Measurements from ENCODE around the gene KRT8. TPM values are rescaled to one million over a fixed set of nuclear protein-coding genes. Genes with fewer than 3 reads are reported as not detected.

KRT8 gene
- total and polyA plus RNA-seq, 2 of the 13 experiments (the other 11 are each of a cell fraction or from before 2014, with no cell fraction given) = 498 to 718 TPM

DNA sequence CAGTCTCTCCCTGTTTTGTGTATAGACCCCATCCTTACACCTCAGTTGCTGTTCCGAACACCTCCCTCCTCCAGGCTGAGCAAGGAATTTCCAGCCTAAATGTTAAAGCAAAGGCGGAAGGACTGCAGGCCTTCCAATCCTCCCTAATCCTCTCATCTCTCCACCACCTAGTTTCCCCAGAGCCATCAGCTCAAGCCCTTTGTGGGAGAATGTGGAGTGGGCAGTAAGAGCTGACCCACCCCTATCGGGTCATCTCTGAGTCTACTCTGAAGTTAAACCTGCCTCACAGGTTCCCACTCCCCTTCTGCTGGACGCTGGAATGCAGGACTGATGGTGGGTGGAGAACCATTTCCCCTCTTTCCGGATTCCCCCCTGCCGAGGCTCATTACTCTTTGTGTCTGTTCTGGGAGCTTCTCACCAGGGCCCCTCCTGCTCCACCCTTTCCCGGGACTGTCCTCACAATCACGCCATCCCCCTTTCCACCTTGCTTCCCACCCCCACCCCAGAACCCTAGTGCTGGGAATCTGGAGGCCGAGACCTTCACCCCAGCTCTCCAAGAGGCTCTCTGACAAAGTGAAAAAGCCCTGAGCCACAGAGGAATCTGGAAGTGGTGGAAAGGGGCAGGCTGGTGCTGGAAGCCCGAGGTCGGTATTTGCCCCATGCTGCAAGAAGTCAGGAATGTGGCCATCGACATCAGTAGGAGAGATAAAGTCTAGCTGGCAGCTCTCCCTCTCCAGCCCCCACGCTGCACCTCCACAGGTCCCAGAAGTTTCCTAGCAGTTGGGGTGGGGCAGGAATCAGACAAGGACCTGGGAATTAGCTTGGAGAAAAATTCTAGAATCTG is 40.7 kb upstream of the KRT8 start (continued):
- TF ChIP-seq RAD21 (CRISPR knock-in tag; IDR thresholded peaks at IDR 0.05) (no peak), PHF21A (CRISPR knock-in tag; IDR thresholded peaks at IDR 0.05) (peak; percentile 85), CEBPB (IDR thresholded peaks at IDR 0.05; ENCODE audit: borderline replicate concordance, low read depth, low read length) (peak; percentile 57), JARID2 (CRISPR knock-in tag; IDR thresholded peaks at IDR 0.05; ENCODE audit: insufficient replicate concordance) (no peak), ZNF75D (CRISPR knock-in tag; IDR thresholded peaks at IDR 0.05; ENCODE audit: borderline replicate concordance) (no peak), ZNF230 (CRISPR knock-in tag; IDR thresholded peaks at IDR 0.05) (no peak), RAD51 (IDR thresholded peaks at IDR 0.05; ENCODE audit: borderline replicate concordance) (no peak), ZNF34 (CRISPR knock-in tag; IDR thresholded peaks at IDR 0.05; ENCODE audit: borderline replicate concordance) (no peak), ETV6 (CRISPR knock-in tag; conservative IDR thresholded peaks at IDR 0.05) (no peak), SKI (IDR thresholded peaks at IDR 0.05; ENCODE audit: partially characterized antibody) (peak; percentile 22), MEF2D (CRISPR knock-in tag; IDR thresholded peaks at IDR 0.05) (no peak), HDAC1 (CRISPR knock-in tag; IDR thresholded peaks at IDR 0.05) (no peak; the same call in 1 of the 2 replicates), IRF2 (CRISPR knock-in tag; IDR thresholded peaks at IDR 0.05) (0 out of 2 replicates have a peak, but pooled peaks have one; percentile 19), MBD4 (IDR thresholded peaks at IDR 0.05; ENCODE audit: borderline replicate concordance, low read length) (no peak), JUND (CRISPR knock-in tag; IDR thresholded peaks at IDR 0.05) (no peak), SOX5 (CRISPR knock-in tag; IDR thresholded peaks at IDR 0.05; ENCODE audit: borderline replicate concordance) (peak; percentile 39; the same call in 1 of the 2 replicates), CCAR2 (optimal IDR thresholded peaks at IDR 0.05; ENCODE audit: low read depth, low read length) (no peak)
- TF ChIP-seq, protein P1, sequence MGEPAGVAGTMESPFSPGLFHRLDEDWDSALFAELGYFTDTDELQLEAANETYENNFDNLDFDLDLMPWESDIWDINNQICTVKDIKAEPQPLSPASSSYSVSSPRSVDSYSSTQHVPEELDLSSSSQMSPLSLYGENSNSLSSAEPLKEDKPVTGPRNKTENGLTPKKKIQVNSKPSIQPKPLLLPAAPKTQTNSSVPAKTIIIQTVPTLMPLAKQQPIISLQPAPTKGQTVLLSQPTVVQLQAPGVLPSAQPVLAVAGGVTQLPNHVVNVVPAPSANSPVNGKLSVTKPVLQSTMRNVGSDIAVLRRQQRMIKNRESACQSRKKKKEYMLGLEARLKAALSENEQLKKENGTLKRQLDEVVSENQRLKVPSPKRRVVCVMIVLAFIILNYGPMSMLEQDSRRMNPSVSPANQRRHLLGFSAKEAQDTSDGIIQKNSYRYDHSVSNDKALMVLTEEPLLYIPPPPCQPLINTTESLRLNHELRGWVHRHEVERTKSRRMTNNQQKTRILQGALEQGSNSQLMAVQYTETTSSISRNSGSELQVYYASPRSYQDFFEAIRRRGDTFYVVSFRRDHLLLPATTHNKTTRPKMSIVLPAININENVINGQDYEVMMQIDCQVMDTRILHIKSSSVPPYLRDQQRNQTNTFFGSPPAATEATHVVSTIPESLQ (CRISPR knock-in tag; conservative IDR thresholded peaks at IDR 0.05) = no peak
- TF ChIP-seq, protein P2, sequence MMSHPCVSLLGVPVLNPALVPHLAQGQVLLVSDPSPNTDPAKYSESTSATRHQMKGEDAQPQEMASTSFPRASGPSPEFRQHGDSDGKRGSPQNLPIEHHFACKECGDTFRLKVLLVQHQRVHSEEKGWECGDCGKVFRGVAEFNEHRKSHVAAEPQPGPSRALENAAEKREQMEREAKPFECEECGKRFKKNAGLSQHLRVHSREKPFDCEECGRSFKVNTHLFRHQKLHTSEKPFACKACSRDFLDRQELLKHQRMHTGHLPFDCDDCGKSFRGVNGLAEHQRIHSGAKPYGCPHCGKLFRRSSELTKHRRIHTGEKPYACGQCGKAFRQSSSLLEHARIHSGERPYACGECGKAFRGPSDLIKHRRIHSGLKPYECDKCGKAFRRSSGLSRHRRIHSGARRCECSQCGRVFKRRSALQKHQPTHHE (CRISPR knock-in tag; IDR thresholded peaks at IDR 0.05; ENCODE audit: borderline replicate concordance) = no peak
- TF ChIP-seq, protein P3, sequence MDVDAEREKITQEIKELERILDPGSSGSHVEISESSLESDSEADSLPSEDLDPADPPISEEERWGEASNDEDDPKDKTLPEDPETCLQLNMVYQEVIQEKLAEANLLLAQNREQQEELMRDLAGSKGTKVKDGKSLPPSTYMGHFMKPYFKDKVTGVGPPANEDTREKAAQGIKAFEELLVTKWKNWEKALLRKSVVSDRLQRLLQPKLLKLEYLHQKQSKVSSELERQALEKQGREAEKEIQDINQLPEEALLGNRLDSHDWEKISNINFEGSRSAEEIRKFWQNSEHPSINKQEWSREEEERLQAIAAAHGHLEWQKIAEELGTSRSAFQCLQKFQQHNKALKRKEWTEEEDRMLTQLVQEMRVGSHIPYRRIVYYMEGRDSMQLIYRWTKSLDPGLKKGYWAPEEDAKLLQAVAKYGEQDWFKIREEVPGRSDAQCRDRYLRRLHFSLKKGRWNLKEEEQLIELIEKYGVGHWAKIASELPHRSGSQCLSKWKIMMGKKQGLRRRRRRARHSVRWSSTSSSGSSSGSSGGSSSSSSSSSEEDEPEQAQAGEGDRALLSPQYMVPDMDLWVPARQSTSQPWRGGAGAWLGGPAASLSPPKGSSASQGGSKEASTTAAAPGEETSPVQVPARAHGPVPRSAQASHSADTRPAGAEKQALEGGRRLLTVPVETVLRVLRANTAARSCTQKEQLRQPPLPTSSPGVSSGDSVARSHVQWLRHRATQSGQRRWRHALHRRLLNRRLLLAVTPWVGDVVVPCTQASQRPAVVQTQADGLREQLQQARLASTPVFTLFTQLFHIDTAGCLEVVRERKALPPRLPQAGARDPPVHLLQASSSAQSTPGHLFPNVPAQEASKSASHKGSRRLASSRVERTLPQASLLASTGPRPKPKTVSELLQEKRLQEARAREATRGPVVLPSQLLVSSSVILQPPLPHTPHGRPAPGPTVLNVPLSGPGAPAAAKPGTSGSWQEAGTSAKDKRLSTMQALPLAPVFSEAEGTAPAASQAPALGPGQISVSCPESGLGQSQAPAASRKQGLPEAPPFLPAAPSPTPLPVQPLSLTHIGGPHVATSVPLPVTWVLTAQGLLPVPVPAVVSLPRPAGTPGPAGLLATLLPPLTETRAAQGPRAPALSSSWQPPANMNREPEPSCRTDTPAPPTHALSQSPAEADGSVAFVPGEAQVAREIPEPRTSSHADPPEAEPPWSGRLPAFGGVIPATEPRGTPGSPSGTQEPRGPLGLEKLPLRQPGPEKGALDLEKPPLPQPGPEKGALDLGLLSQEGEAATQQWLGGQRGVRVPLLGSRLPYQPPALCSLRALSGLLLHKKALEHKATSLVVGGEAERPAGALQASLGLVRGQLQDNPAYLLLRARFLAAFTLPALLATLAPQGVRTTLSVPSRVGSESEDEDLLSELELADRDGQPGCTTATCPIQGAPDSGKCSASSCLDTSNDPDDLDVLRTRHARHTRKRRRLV (CRISPR knock-in tag; IDR thresholded peaks at IDR 0.05) = no peak
- TF ChIP-seq, protein P4, sequence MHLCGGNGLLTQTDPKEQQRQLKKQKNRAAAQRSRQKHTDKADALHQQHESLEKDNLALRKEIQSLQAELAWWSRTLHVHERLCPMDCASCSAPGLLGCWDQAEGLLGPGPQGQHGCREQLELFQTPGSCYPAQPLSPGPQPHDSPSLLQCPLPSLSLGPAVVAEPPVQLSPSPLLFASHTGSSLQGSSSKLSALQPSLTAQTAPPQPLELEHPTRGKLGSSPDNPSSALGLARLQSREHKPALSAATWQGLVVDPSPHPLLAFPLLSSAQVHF (CRISPR knock-in tag; IDR thresholded peaks at IDR 0.05) = no peak
